HG03342 (cell line): ENCODE data around the gene MIDN.

Experiments used
- ATAC-seq: cut with Tn5 transposase; IDR thresholded peaks from one replicate; pipeline ENCODE4 v1.9.1; 2021; ENCODE audit warnings: mild to moderate bottlenecking, moderate library complexity; ENCODE audit not compliant: unreplicated experiment

MIDN gene

DNA sequence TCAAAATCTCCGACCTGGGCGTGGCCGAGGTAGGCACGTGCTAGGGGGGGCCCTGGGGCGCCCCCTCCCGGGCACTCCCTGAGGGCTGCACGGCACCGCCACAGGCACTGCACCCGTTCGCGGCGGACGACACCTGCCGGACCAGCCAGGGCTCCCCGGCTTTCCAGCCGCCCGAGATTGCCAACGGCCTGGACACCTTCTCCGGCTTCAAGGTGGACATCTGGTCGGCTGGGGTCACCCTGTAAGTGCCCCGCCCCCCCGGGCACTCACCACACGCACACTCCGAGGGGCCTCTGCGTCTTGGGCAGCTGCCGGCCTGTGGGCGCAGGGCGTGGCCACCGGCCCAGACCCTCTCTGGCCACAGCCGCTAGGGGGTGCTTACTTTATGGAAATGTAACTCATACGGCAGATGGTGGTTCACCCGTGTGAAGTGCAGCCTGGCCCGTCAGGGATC, 27.9 kb upstream of the MIDN start:
- ATAC-seq = no peak

DNA sequence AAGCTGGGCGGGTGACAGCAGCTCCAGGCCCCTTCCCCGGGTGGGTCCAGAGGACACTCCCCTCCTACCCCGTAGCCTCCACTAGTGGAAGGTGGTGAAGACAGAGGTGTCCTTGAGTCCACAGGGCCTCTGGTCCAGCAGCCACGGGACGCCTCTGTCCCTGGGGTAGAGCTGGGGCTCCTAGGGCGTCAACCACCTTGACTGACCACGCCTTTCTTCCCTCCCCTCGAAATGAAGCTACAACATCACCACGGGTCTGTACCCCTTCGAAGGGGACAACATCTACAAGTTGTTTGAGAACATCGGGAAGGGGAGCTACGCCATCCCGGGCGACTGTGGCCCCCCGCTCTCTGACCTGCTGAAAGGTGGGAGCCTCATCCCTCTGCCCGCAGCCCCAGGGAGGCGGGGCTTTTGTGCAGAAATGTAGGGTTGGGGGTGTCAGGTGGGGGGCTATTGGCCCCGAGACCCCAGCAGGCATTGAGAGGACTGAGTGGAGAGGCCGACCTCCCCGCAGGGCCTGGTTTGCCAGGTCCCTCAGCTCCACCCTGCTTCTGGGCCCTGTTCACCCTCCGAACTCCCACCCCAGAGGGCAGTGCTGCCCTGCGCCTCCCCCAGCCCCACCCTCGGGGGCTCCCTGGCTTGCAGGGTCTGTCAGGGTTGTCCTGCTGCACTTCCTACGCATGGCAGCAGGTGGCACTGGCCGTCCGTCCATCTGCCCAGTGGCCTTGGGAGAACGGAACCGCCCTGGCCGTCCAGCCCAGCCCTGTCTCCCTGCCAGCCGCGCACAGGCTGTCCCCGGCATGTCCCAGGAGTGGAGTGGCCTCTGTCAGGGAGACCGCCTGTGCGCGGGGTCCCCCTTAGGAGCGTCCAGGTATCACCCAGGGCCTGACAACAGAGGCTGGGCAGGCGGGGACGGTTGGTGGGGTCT, 27.1 kb upstream of the MIDN start:
- ATAC-seq = no peak

DNA sequence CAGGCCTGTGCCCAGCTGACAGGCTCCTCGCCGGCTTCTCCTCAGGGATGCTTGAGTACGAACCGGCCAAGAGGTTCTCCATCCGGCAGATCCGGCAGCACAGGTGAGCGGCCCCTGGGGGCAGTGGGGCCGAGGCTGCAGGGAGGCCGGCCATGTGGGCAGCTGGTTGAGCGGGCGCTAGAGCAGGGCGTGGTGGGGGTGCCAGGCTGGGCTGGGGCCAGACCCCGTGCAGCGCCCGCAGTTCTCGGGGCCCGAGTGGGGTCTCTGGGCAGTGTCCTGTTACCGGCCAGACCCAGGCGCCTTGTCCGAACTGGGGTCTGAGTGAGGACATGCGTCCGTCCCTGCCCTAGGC, 26.5 kb upstream of the MIDN start:
- ATAC-seq = no peak

DNA sequence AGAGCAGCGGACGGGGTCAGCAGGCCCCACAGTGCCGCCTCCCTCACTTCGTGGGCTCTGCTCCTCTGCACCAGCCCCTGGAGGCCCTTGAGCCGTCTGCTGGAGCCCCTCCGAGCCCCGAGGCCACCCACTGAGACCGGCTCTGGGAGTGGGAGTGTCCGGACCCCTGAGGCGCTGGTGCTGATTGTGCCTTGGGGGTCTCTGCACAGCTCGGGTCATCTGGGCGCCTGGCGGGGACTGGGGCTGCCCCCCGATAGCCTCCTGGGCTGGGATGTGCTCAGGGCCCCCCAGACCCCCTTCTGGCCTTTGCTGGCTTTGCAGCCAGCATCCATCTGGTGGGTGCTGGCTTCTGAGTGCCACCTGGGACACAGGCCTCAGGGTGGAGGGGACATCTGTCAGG, 26.0 kb upstream of the MIDN start:
- no peak for ATAC-seq

DNA sequence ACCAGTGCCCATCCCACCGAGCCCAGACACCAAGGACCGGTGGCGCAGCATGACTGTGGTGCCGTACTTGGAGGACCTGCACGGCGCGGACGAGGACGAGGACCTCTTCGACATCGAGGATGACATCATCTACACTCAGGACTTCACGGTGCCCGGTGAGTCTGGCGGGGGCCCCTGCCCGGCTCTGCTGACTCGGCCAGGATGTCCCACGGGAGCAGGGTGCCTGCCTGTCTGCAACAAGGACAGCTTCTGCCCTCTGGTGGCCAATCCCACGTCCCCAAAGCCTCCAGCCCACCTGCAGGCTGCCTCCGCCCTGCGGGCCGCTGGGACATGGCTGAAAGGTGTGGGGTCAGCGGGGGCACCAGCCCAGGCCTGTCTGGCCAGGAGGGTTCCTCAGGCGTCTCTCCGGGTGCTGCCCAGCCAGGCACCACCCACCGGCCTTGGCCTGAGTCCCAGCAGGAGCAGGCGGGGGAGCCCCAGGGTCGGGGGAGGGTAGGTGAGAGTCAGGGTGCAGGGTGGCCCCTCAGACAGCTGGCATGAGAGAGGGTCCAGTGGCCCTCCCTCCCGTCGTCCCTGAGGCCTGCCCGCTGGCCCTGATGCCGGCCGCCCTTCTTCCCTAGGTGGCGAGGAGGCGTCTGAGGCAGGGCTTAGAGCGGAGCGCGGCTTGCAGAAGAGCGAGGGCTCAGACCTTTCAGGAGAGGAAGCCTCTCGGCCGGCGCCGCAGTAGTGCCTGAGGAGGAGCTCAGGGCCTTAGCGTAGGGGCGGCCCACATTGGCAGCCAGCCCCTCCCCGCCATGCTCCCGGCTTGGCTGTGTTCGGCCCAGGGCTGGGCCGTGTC, 25.1 kb upstream of the MIDN start:
- no peak for ATAC-seq

DNA sequence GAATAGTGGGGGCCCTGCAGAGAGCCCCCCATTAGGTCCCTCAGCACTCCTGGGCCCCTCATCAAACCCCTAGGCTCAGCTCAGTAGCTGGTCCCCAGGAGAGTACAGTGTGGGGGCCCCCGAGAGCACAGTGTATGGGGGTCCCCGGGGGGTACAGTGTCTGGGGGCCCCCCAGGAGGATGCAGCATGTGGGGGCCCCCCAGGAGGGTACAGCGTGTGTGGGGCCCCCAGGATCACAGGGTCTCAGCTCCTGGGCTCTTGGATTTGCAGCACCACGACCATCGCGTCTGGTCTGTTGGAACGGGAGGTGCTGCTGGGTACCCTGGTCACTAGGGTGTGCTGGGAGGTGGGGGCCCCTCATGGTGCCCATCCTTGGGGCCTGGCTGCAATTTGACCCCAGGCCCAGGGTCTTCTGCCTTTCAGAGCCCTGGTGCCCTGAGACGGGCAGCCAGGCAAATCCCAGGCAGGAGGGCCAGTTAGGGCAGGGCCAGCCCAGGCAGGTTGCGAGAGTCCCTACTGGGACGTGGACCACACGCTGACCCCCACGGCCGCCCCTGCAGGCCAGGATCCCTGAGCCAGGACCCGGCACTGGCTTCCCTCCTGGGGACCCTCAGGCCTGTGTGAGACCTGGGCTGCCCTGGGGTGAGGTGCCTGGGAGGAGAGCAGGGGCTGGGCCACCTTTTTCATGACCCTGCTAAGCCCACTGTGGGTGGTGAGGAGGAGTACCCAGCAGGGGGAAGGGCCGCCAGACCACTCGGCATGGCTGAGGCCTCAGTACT, 24.1 kb upstream of the MIDN start:
- ATAC-seq = no peak

DNA sequence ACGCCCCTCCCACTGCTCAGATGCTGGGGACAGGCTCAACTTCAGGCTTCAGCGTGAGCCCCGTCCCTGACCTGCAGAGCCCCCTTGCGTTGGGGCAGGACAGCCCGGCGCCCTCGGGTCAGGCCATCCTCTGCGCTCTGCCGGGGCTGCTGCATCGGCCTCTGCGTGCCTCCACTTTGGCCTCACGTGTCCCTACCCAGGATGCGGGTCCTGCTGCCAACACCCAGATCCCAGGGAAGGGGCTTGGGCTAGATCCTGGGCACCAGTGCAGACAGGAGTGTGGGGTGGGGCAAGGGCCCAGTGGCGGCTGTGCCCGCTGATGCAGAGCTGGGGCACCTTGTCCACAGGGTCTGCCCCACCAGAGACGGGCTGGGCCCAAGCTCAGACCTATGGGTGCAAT, 23.5 kb upstream of the MIDN start:
- ATAC-seq = no peak

DNA sequence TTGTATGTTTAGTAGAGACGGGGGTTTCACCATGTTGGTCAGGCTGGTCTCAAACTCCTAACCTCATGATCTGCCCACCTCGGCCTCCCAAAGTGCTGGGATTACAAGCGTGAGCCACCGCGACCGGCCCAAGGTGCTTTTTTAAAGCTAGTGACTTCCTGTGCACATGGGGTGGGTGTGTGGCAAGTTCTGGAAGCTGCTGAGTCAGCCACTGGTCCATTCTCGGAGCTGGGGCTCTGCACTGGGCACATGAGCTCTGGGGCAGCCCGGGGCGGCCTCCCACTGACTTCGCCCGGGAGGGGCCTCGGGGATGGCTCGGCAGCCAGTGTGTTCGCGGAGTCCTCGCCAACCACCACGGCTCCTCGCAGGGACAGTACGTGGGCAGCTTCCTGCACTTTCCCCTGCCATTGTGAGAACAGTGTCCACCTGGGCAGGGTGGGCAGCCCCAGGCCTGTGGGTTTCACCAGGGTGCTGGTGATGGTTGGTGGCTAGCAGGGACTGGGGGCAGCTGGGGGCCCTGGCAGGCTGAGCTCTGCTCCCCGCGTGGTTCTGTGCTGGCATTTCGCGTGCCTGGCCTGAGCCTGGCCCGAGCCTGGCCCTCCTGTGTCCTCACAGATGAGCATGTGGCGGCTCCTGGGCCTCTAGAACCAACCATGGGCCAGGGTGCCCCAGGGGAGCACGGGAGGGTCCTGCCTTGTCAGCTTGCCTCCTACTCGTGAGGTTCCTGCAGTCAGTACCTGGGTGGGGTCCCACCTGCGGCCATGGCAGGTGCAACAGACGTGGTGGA, 22.8 kb upstream of the MIDN start:
- ATAC-seq = no peak

DNA sequence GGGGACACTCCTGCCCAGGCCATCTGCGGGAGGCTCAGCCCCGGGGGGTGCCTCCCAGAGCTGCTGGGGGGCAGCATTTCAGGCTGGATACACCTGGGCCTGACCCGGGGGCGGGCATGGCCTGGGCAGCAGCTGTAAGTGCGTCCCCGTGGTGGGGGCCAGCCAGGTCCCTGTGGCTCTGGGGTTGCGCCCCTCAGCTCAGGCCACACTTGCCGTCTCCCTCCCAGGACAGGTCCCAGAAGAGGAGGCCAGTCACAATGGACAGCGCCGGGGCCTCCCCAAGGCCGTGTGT, 22.2 kb upstream of the MIDN start:
- no peak for ATAC-seq

DNA sequence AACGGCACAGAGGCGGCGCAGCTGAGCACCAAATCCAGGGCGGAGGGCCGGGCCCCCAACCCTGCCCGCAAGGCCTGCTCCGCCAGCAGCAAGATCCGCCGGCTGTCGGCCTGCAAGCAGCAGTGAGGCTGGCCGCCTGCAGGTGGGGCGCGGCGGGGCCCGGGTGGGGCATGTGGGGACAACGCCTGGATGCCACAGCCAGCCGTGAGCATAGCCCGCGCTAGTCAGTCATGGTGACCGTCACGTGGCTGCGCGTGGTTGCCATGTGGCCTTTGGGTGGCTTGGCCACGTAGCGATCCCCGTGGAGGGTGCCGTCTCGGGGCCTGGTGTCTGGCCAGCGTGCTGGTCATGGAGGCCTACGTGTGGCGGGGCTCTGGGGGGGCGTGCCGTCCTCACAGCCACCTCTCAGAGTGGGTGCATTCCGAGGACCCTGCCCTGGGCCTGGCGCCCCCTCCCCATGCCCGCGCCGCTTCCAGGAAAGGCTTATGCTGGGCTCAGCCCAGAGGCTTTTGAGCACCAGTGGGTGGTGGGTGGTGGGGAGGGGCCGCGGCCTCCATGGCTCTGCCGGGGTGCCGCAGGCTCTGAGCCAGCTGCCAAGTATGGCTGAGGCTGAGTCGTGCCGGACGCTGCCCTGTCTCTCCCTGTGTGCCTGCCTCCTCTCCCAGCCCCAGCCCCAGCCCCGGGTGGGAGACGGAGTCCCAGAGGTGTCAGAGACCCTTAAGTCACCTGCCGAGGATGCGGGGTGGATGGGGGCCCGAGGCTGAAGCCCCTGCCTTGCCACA, 21.7 kb upstream of the MIDN start:
- no peak for ATAC-seq

DNA sequence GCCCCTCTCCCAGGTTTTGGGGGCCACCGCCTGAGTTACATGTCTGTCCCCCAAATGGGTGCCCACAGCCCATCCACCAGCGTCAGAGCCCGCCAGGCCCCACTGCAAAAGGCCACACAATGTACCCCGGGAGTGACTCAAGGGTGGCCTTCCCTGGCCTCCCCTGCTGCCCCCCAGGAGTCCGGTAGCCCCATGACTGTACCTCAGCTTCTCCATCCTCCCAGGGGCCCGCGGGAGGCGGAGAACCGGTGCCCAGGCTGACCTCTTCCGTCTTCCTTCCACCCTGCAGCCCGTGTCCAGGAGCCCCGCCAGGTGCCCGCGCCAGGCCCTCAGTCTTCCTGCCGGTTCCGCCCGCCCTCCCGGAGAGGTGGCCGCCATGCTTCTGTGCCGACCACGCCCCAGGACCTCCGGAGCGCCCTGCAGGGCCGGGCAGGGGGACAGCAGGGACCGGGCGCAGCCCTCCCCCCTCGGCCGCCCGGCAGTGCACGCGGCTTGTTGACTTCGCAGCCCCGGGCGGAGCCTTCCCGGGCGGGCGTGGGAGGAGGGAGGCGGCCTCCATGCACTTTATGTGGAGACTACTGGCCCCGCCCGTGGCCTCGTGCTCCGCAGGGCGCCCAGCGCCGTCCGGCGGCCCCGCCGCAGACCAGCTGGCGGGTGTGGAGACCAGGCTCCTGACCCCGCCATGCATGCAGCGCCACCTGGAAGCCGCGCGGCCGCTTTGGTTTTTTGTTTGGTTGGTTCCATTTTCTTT, 20.9 kb upstream of the MIDN start:
- no peak for ATAC-seq

DNA sequence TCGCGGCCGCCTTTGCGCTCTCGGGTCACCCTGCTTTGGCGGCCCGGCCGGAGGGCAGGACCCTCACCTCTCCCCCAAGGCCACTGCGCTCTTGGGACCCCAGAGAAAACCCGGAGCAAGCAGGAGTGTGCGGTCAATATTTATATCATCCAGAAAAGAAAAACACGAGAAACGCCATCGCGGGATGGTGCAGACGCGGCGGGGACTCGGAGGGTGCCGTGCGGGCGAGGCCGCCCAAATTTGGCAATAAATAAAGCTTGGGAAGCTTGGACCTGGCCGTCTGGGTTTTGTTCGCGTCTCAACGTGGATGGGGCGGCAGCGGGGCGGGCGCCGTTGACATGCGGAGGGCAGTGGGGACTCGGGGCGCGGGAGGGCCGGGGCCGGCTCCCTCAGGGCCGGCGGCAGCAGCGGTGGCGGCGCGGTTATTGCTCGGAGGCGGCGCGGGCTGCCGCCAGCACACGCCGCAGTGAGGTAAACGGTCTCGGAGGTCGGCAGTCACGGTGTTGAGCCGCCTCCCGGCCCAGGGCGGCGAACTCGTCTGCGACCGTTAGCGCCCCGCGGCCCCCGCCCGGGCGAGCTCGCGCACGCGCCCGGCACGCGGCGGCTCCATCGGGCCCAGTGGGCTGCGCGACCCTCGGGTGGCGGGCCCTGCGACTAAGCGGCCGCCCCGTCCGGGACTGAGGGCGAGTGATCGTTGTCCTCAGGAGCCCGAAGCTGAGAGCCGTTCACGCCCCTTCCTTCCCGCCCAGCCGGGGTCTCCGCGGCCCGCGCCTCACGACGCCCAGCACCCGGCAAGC, 20.0 kb upstream of the MIDN start:
- ATAC-seq = no peak

DNA sequence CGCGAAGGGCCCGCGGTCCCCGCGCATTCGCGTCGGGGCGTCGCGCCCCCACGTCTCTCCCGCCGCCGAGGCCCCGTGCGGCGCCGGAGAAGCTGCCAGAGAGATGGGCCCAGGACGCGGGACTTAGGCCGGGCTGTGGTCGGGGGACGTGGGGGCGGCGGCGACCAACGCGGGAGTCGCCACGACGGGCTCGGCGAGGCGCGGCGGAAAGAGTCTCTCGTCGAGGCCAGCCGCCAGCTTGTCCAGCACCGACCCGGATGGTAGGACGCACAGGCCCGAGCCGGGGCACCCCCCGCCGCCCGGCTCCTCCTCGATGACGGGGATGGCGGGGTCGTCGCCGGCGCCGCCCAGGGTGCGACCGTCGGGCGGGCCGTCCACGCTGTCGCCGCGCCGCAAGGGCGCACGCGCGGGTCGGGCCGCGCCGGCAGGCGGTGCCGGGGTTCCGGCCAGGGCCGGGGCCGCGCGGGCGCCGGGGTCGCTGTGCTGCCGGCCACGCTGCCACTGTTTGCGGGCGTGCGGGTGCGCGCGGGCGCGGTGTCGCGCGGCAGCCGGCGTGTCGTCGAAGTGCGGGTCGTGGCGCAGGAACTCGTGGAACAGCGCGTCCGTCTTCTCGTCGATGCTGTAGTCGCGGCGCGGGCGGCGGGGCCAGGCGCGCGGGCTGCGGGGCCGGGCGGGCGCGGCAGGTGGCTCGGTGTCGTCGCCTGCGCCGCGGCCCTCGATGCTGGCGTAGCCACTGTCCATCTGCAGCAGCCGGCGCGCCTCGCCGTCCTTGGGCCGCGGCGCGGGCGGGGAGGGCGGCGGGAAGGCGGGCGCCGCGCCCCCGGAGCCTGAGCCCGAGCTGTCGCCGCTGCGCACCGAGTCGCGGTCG, 19.1 kb upstream of the MIDN start:
- no peak for ATAC-seq

DNA sequence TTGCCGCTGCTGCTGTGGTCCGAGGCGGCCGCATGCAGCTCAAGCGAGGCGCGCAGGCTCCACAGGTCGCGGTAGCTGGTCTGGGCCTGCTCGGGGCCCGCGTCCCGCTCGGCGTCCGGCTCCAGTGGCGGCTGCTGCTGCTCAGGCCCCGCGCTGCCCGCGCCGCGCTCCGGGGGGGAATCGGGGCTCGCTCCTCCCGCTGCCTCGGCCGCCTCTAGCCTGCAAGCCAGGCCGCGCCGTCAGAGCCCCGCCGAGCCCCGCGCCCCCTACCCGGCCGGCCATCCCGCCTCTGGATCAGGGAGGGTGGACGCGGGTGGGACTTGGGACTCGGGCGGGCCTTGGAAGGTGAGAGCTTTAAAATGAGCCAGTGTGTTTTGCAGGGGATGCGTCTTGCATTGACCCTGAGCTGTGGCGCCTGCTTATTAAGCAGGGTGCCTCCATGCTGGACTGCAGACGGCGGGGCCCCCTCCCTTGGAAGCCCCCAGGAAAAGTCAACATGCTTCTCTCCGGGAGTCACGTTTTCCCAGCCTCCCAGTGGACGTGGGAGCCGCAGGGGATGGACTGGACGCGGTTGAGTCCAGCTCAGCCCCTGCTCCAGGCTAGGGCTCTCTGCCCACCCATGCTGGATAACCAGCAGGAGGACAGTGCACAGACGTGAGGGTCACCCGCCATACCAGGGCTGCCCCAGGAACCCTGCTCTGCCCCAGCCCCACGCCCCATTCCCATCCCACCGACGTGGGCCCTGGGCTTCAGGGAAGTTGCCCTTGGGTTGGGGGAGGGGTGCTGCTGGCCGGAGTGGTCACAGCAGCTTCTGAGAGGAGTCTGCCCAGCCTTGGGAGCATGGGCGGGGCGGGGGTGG, 18.2 kb upstream of the MIDN start:
- ATAC-seq = no peak

DNA sequence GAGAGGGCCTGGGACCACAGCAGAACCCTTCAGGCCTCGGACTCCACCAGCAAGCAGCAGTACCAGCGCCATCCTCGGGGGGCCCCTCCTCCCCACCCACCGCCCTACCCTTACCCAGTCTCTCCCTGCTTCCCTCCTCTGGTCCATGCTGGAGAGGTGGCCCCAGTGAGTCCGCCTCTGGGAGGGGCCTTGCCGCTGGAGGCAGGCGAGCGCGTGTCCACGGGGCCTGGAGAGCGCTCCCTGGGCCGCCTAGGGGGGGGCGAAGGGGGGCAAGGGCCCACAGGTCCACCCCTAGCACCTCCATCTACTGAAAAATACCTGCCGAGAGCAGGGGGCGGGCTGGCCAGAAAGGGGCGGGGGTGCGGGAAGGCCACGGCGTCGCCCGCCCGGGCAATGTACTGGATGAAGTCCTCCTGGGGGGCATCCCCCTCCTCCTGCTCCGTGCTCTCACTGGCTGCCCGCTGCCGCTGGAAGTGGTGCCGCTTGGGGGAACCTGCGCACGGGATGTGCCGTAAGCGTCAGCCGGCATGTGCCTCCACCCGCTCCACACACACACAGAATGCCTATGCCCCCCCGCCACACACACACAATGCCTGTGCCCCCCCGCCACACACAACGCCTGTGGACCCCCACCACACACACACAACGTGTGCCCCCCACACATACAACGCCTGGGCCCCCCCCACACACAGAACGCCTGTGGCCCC, 17.4 kb upstream of the MIDN start:
- no peak for ATAC-seq
